Measurements from ENCODE around the gene RBM38. TPM values are rescaled to one million over a fixed set of nuclear protein-coding genes. Genes with fewer than 3 reads are reported as not detected.

The RBM38 gene
- total RNA-seq, 2 experiments from 2014 or later: 116 to 119 TPM

- POLR2A ChIA-PET: interaction anchor here (1.2 to 4.2 kb wide), 3 partner anchors 11 to 233 kb away, joined by 3 to 46 read pairs (median 4); partner anchors contain the start of gene ZBP1
Observed at GRCh38 chr20:57387463-57387862, 3.7 kb upstream of the RBM38 start.

GRCh38 chr20:57387945-57388371 lies 3.2 kb upstream of the RBM38 start:
- peaks cover 14% of the 10 kb centered on the region for H3K36me3 Mint-ChIP-seq (ENCODE audit: low read depth)
- DNase-seq: no peak
- POLR2A ChIA-PET: interaction anchor here (1.2 to 7.1 kb wide), 4 partner anchors 11 to 232 kb away, joined by 3 to 157 read pairs (median 25); partner anchors contain the start of gene ZBP1

More at GRCh38 chr20:57387463-57387862, 3.7 kb upstream of the RBM38 start:
- CTCF ChIA-PET: interaction anchor here (4.4 kb wide), 1 partner anchor 11 kb away, joined by 17 read pairs; no protein-coding TSS in a partner anchor
- Mint-ChIP-seq H3K4me1 (peaks cover 32% of the 10 kb centered on the region), H3K4me3 (no peak overlapping the region), H3K27me3 (no peaks in the 10 kb centered on the region), H3K9me3 (no peaks in the 10 kb centered on the region), H3K36me3 (ENCODE audit: low read depth) (peaks cover 9% of the 10 kb centered on the region), H3K27ac (no peak overlapping the region)
- DNase-seq: no peak

GRCh38 chr20:57388953-57389694 lies 2.1 kb upstream of the RBM38 start:
- CTCF ChIA-PET: interaction anchor here (0.8 to 5.1 kb wide), 10 partner anchors 7 to 239 kb away, joined by 3 to 40 read pairs (median 5); no protein-coding TSS in a partner anchor
- Mint-ChIP-seq H3K36me3 (ENCODE audit: low read depth) (peaks cover 25% of the 10 kb centered on the region), H3K27me3 (no peaks in the 10 kb centered on the region), H3K4me3 (peak overlapping the region; percentile 80), H3K27ac (peak overlapping the region; percentile 90), H3K4me1 (peaks cover 34% of the 10 kb centered on the region), H3K9me3 (no peaks in the 10 kb centered on the region)
- POLR2A ChIA-PET: interaction anchor here (1.0 to 7.1 kb wide), 12 partner anchors 7 to 231 kb away, joined by 3 to 157 read pairs (median 6); partner anchors contain the start of genes RAE1 and ZBP1
- DNase-seq: peak; percentile 67

More at GRCh38 chr20:57387945-57388371, 3.2 kb upstream of the RBM38 start:
- Mint-ChIP-seq H3K4me1 (peaks cover 29% of the 10 kb centered on the region), H3K27me3 (no peaks in the 10 kb centered on the region), H3K27ac (no peak overlapping the region), H3K4me3 (no peak overlapping the region), H3K9me3 (no peaks in the 10 kb centered on the region)
- CTCF ChIA-PET: interaction anchor here (0.6 to 4.4 kb wide), 3 partner anchors 11 to 108 kb away, joined by 3 to 17 read pairs (median 4); no protein-coding TSS in a partner anchor

DNA sequence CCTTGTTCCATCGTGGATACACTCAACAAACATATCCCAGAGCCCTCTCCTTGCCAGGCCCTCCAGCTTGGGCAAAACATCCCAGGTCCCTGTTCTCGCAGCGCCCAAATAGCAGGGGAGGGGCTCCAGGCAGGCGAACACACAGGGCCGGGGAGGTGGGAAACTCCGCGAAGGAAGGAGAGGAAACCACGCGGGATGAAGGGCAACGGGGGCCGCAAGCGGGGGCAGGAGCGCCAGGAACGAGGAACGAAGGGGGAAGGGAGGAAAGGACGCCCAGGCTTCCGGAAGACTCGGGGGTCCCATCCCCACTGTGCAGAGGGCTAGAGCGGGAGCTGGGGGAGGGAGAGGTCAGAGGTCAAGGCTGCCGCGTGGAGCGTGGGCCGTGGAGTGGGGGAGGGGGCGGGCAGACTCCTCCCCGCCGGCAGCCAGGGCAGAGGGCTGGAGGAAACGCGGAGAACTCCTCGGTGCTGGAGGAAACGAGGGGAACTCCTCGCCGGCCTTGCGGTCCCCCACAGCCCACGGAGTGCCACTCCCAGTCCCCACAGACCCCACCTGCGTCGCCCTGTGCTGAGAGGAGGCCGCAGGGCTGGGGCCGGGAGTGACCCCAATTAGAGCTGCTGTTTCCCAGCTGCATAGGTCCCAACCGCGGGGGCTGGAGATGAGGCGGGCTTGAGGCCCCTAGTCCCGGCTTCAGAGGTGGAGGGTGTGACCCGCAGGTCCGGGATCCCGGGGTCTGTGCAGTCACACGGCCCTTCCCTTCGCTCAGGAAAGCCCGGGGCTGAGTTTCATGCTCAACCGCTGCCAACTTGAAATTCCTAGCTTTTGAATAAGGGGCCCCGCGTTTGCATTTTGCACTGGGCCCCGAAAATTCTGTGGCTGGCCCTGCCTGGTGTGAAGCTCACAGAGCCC lies 1.2 kb upstream of the RBM38 start:
- peaks cover 41% of the 10 kb centered on the region for H3K4me1 Mint-ChIP-seq
- H3K9me3 Mint-ChIP-seq: no peaks in the 10 kb centered on the region
- H3K27me3 Mint-ChIP-seq: no peaks in the 10 kb centered on the region
- H3K4me3 Mint-ChIP-seq: peak overlapping the region; percentile 80
- ChIA-PET CTCF (interaction anchor here (0.8 to 5.1 kb wide), 12 partner anchors 8 to 238 kb away, joined by 3 to 40 read pairs (median 5); no protein-coding TSS in a partner anchor), POLR2A (interaction anchor here (0.8 to 7.1 kb wide), 21 partner anchors 8 to 233 kb away, joined by 3 to 157 read pairs (median 4); partner anchors contain the start of genes RAE1 and ZBP1)
- peaks cover 31% of the 10 kb centered on the region for H3K36me3 Mint-ChIP-seq (ENCODE audit: low read depth)
- peak overlapping the region; percentile 90 for H3K27ac Mint-ChIP-seq
- DNase-seq: peak; percentile 66

DNA sequence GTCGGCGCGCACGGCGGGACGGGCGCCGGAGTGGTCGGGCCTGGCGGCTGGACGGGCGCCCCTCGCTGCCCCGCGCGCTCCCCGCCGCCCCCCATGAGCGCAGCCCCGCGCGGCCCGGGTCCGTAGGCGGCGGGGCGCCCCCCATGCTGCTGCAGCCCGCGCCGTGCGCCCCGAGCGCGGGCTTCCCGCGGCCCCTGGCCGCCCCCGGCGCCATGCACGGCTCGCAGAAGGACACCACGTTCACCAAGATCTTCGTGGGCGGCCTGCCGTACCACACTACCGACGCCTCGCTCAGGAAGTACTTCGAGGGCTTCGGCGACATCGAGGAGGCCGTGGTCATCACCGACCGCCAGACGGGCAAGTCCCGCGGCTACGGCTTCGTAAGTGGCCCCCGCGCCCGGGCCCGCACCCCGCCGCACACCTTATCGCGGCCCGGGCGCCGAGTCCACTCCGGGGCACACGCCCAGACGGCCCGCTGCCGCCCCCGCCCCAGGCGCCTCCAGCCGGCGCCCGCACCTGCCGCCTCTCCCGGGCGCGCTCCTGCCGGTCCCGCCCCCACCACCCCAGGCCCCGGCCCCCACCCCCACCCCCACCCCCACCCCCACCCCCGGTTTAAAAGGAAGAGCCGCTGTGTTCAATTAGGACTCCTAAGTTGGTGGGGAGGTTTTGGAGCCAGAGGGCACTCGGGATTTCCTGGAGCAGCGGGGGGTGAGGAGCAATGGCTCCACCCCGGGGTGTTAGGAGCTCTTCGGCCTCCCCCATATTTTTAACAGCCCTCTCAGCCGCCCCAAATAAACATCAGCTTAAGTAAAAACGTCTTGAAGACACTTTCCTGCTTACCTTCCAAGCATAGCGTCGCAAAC lies 474 bp downstream of the RBM38 start:
- ChIA-PET POLR2A (interaction anchor here (0.6 to 7.1 kb wide), 30 partner anchors 7 to 1498 kb away, joined by 3 to 157 read pairs (median 5); partner anchors contain the start of genes AURKA, CSTF1, RAE1 and ZBP1), CTCF (interaction anchor here (0.7 to 5.1 kb wide), 7 partner anchors 8 to 107 kb away, joined by 3 to 40 read pairs (median 4); no protein-coding TSS in a partner anchor)
- H3K4me3 Mint-ChIP-seq: peak overlapping the region; percentile 98
- H3K27me3 Mint-ChIP-seq: no peaks in the 10 kb centered on the region
- H3K4me1 Mint-ChIP-seq: peaks cover 57% of the 10 kb centered on the region
- peak; percentile 39 for DNase-seq
- peaks cover 44% of the 10 kb centered on the region for H3K36me3 Mint-ChIP-seq (ENCODE audit: low read depth)
- H3K9me3 Mint-ChIP-seq: no peaks in the 10 kb centered on the region
- peak overlapping the region; percentile 96 for H3K27ac Mint-ChIP-seq

- Mint-ChIP-seq H3K36me3 (ENCODE audit: low read depth) (peaks cover 54% of the 10 kb centered on the region), H3K4me3 (peak overlapping the region; percentile 98), H3K27me3 (no peaks in the 10 kb centered on the region), H3K27ac (peak overlapping the region; percentile 96), H3K9me3 (no peaks in the 10 kb centered on the region), H3K4me1 (peaks cover 67% of the 10 kb centered on the region)
- ChIA-PET CTCF (interaction anchor here (0.7 to 5.1 kb wide), 8 partner anchors 9 to 106 kb away, joined by 3 to 40 read pairs (median 4); no protein-coding TSS in a partner anchor), POLR2A (interaction anchor here (0.6 to 7.1 kb wide), 25 partner anchors 9 to 1497 kb away, joined by 3 to 157 read pairs (median 5); partner anchors contain the start of genes AURKA, CSTF1, RAE1 and ZBP1)
- DNase-seq: peak; percentile 93
Observed at GRCh38 chr20:57392512-57393271, 1.5 kb downstream of the RBM38 start.

- H3K9me3 Mint-ChIP-seq: no peaks in the 10 kb centered on the region
- no peak for DNase-seq
- peak overlapping the region; percentile 98 for H3K4me3 Mint-ChIP-seq
- POLR2A ChIA-PET: interaction anchor here (0.8 to 7.1 kb wide), 14 partner anchors 9 to 226 kb away, joined by 3 to 157 read pairs (median 8); partner anchors contain the start of genes RAE1 and ZBP1
- peak overlapping the region; percentile 96 for H3K27ac Mint-ChIP-seq
- CTCF ChIA-PET: interaction anchor here (0.5 to 5.1 kb wide), 2 partner anchors 41 to 1639 kb away, joined by 3 to 40 read pairs; no protein-coding TSS in a partner anchor
- peaks cover 60% of the 10 kb centered on the region for H3K36me3 Mint-ChIP-seq (ENCODE audit: low read depth)
- no peaks in the 10 kb centered on the region for H3K27me3 Mint-ChIP-seq
- H3K4me1 Mint-ChIP-seq: peaks cover 73% of the 10 kb centered on the region
Observed at GRCh38 chr20:57393321-57394120, 2.3 kb downstream of the RBM38 start.

- ChIA-PET CTCF (interaction anchor here (0.5 kb wide), 1 partner anchor 1638 kb away, joined by 3 read pairs; no protein-coding TSS in a partner anchor), POLR2A (interaction anchor here (0.8 to 7.1 kb wide), 4 partner anchors 9 to 40 kb away, joined by 3 to 157 read pairs (median 8); no protein-coding TSS in a partner anchor)
- H3K4me1 Mint-ChIP-seq: peaks cover 77% of the 10 kb centered on the region
- no peaks in the 10 kb centered on the region for H3K27me3 Mint-ChIP-seq
- peaks cover 69% of the 10 kb centered on the region for H3K36me3 Mint-ChIP-seq (ENCODE audit: low read depth)
- peak overlapping the region; percentile 98 for H3K4me3 Mint-ChIP-seq
- peak overlapping the region; percentile 26 for H3K27ac Mint-ChIP-seq
- H3K9me3 Mint-ChIP-seq: no peaks in the 10 kb centered on the region
- DNase-seq: no peak
Observed at GRCh38 chr20:57394121-57395082, 3.2 kb downstream of the RBM38 start.

- peaks cover 78% of the 10 kb centered on the region for H3K36me3 Mint-ChIP-seq (ENCODE audit: low read depth)
- H3K27me3 Mint-ChIP-seq: no peaks in the 10 kb centered on the region
- no peak overlapping the region for H3K27ac Mint-ChIP-seq
- no peak for DNase-seq
- no peak overlapping the region for H3K4me3 Mint-ChIP-seq
- H3K9me3 Mint-ChIP-seq: no peaks in the 10 kb centered on the region
- POLR2A ChIA-PET: interaction anchor here (1.0 to 7.1 kb wide), 3 partner anchors 13 to 39 kb away, joined by 3 to 157 read pairs (median 3); no protein-coding TSS in a partner anchor
- peaks cover 78% of the 10 kb centered on the region for H3K4me1 Mint-ChIP-seq
- CTCF ChIA-PET: no interaction called here
Observed at GRCh38 chr20:57395111-57395966, 4.1 kb downstream of the RBM38 start.

Data from activated CD4-positive, alpha-beta memory T cell treated with anti-CD3 and anti-CD28 coated beads, Interleukin-2, amount 10 ng/mL, durations not matched to agents 7 days and 5 days (primary cell).